ENCODE results near the gene PPIB. TPM values are rescaled to one million over a fixed set of nuclear protein-coding genes. Genes with fewer than 3 reads are reported as not detected.

The PPIB gene
- total RNA-seq, 3 donors from 2014 or later (not counting 1 experiment from before 2014, with no cell fraction given), result 234 to 298 (median 251) TPM

GRCh38 chr15:64146885-64147681 lies 15.7 kb downstream of the PPIB start:
- H3K27me3 Mint-ChIP-seq (ENCODE audit: low read depth in 2 of 2), result peaks cover 0 to 3% of the 10 kb centered on the region in 2 donors
- Histone ChIP-seq H3K4me3 (ENCODE audit: low read length) (no peak overlapping the region), H3K4me1 (ENCODE audit: control insufficient read depth, insufficient read depth, low read length) (peaks cover 14% of the 10 kb centered on the region), H3K27me3 (ENCODE audit: control insufficient read depth, insufficient read depth, low read length) (peaks cover 4% of the 10 kb centered on the region), H3K9me3 (ENCODE audit: control insufficient read depth, insufficient read depth, low read length) (no peaks in the 10 kb centered on the region), H3K36me3 (ENCODE audit: control insufficient read depth, insufficient read depth, low read length) (peaks cover 20% of the 10 kb centered on the region), H3K27ac (ENCODE audit: low read length) (no peak overlapping the region)
- intact Hi-C loops (cut with micrococcal nuclease), result no loop called here
- DNase-seq (no peak), ATAC-seq (no peak)
- no peak overlapping the region for H3K27ac Mint-ChIP-seq
- H3K4me1 Mint-ChIP-seq, result peaks cover 0 to 13% of the 10 kb centered on the region in 2 donors
- TF ChIP-seq, protein P1, sequence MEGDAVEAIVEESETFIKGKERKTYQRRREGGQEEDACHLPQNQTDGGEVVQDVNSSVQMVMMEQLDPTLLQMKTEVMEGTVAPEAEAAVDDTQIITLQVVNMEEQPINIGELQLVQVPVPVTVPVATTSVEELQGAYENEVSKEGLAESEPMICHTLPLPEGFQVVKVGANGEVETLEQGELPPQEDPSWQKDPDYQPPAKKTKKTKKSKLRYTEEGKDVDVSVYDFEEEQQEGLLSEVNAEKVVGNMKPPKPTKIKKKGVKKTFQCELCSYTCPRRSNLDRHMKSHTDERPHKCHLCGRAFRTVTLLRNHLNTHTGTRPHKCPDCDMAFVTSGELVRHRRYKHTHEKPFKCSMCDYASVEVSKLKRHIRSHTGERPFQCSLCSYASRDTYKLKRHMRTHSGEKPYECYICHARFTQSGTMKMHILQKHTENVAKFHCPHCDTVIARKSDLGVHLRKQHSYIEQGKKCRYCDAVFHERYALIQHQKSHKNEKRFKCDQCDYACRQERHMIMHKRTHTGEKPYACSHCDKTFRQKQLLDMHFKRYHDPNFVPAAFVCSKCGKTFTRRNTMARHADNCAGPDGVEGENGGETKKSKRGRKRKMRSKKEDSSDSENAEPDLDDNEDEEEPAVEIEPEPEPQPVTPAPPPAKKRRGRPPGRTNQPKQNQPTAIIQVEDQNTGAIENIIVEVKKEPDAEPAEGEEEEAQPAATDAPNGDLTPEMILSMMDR (IDR thresholded peaks at IDR 0.05), result no peak
- no peak overlapping the region for H3K4me3 Mint-ChIP-seq
- H3K9me3 Mint-ChIP-seq, result no peaks in the 10 kb centered on the region
- no peaks in the 10 kb centered on the region for H3K36me3 Mint-ChIP-seq
- WGBS (ENCODE audit: insufficient coverage), result 90% methylated on average over 26 of the region's 26 CpGs

DNA sequence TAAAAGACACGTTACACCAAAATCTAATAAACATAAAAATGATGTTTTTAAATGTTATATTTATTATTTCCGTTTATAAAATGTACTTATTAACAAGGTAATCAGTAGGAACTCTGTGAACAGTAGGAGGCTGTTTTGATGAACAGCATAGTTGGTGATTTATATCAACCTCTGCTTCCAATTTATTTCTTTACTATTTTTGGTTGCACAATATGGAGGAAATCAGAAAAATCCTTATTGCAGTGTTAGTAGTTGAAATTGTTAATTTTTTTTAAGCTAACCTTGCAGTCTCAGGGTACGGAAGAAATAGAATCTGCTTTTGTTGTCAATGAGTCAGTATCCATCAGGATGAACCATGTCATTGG lies 16.3 kb downstream of the PPIB start:
- H3K36me3 ChIP-seq (ENCODE audit: control insufficient read depth, insufficient read depth, low read length), result peaks cover 21% of the 10 kb centered on the region
- DNase-seq, result no peak

DNA sequence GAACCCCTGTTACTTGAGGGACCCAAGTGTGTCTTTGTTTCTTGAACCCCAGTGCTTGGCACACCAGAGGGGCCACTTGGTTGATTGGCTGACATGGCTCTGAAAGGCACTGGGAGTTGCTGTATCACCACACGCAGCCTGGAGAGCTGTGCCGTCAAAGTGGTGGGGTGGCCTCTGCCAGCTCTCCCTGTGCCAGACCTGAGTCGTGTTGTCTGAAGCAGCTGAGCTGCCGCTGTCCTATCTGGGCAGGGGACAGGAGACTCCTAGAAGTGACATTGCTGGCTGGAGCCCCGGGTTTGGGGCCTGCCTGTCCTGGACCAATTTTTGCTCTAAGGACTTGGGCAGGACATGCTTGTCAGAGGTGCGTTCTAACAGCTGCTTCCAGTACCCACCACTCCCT lies 16.8 kb downstream of the PPIB start:
- peaks cover 0 to 10% of the 10 kb centered on the region in 2 donors for H3K4me1 Mint-ChIP-seq
- intact Hi-C loops (cut with micrococcal nuclease), result no loop called here
- ATAC-seq, result no peak
- Histone ChIP-seq H3K36me3 (ENCODE audit: control insufficient read depth, insufficient read depth, low read length) (peaks cover 23% of the 10 kb centered on the region), H3K27me3 (ENCODE audit: control insufficient read depth, insufficient read depth, low read length) (peaks cover 1% of the 10 kb centered on the region), H3K9me3 (ENCODE audit: control insufficient read depth, insufficient read depth, low read length) (no peaks in the 10 kb centered on the region), H3K4me1 (ENCODE audit: control insufficient read depth, insufficient read depth, low read length) (peaks cover 6% of the 10 kb centered on the region), H3K4me3 (ENCODE audit: low read length) (no peak overlapping the region), H3K27ac (ENCODE audit: low read length) (no peak overlapping the region)
- no peaks in the 10 kb centered on the region for H3K9me3 Mint-ChIP-seq
- no peak for DNase-seq
- H3K4me3 Mint-ChIP-seq, result no peak overlapping the region
- no peak overlapping the region for H3K27ac Mint-ChIP-seq
- H3K27me3 Mint-ChIP-seq (ENCODE audit: low read depth in 2 of 2), result peaks cover 0 to 2% of the 10 kb centered on the region in 2 donors
- WGBS (ENCODE audit: insufficient coverage), result 95% methylated on average over 6 of the region's 6 CpGs
- H3K36me3 Mint-ChIP-seq, result no peaks in the 10 kb centered on the region
- TF ChIP-seq, protein P1 (IDR thresholded peaks at IDR 0.05), result no peak

More for the DNA sequence above, 16.3 kb downstream of the PPIB start:
- H3K4me3 Mint-ChIP-seq, result no peak overlapping the region
- Histone ChIP-seq H3K4me1 (ENCODE audit: control insufficient read depth, insufficient read depth, low read length) (peaks cover 10% of the 10 kb centered on the region), H3K4me3 (ENCODE audit: low read length) (no peak overlapping the region), H3K9me3 (ENCODE audit: control insufficient read depth, insufficient read depth, low read length) (no peaks in the 10 kb centered on the region), H3K27me3 (ENCODE audit: control insufficient read depth, insufficient read depth, low read length) (peaks cover 4% of the 10 kb centered on the region), H3K27ac (ENCODE audit: low read length) (no peak overlapping the region)
- H3K27me3 Mint-ChIP-seq (ENCODE audit: low read depth in 2 of 2), result peaks cover 0 to 3% of the 10 kb centered on the region in 2 donors
- H3K36me3 Mint-ChIP-seq, result no peaks in the 10 kb centered on the region
- H3K9me3 Mint-ChIP-seq, result no peaks in the 10 kb centered on the region
- TF ChIP-seq, protein P1 (IDR thresholded peaks at IDR 0.05), result no peak
- ATAC-seq, result no peak
- intact Hi-C loops (cut with micrococcal nuclease), result no loop called here
- H3K27ac Mint-ChIP-seq, result no peak overlapping the region
- peaks cover 0 to 13% of the 10 kb centered on the region in 2 donors for H3K4me1 Mint-ChIP-seq
- 92% methylated on average over 1 of the region's 3 CpGs for WGBS (ENCODE audit: insufficient coverage)

Data from natural killer cell (primary cell).